Fibroblast of skin of right quadriceps (primary cell): Measurements from ENCODE around the gene CPEB3.
"Not testable (repeated sequence)": the region's sequence is repeated elsewhere in the genome, so short reads cannot be mapped to it uniquely, and the experiment has no call there.

Experiments used
- DNase-seq: peaks from one replicate; pipeline ENCODE4 v3.0.0-alpha.2; 2013

CPEB3 gene

DNA sequence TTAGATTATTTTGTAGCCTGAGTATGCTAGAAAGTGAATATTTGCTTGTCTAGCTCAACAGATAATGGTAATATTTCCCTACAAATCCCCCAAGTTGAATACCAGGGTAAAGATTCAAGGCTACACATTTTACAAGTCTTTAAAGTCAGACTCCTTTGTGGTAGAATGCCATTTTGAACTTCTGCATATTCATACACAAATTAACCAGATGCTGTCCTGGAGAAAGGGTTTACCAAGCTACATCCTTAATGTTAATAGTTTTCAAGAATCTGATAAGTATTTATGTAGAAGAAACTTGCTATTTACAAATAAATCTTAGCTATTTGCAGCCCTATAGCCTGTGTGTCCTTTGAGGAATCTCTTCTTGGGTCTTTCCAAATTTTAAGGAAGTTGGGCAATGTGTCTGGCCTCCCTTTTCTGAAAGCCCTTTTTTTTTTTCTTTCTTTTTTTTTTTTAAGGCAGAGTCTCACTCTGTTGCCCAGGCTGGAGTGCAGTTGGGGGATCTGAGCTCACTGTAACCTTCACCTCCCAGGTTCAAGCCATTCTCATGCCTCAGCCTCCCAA is 82.6 kb downstream of the CPEB3 start:
- no peak for DNase-seq

DNA sequence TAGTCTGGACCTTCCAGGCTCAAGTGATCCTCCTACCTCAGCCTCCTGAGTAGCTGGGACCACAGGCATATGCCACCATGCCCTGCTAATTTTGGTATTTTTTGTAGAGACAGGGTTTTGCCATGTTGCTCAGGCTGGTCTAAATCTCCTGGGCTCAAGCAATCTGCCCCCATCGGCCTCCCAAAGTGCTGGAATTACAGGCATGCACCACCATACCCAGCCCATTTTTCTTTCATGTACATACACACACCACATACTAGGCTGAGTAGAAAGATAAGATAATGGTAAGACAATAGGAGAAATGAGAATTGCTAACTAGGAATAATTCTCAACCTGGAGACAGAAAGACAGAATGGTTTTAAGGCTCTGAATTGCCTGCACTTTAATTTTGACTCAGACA is 83.8 kb downstream of the CPEB3 start:
- DNase-seq: no peak

DNA sequence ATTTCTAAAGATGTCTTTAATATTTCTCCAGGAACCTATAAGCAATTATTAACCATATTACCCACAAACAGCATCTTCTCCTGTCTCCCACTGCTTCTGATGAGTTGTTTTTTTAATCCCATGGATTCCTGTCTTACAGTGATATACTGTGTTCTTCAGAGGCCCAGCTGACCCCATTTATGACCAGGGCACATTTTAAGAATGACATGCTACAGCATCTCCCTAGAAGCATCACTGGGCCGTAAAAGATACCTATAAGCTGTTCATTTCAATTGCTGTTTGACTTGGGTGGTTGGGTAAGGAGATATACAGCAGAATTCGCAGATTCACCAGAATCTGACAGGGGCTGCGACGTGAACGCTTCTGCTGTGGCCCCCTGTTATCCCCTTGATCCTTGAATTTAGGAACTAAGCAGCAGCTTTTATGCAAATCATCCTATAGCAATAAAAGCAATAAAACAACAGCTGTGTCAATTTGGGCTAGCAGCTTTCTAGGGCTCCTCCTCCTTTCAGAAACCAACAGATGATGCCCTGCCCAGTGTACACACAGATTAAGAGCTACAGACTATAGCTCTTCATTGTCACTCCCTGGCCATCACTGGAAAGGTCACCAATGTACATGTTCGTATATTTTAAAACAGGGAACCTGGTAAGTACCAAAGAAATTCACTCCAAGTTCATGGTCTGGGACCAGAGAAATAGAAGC is 86.8 kb downstream of the CPEB3 start:
- no peak for DNase-seq

DNA sequence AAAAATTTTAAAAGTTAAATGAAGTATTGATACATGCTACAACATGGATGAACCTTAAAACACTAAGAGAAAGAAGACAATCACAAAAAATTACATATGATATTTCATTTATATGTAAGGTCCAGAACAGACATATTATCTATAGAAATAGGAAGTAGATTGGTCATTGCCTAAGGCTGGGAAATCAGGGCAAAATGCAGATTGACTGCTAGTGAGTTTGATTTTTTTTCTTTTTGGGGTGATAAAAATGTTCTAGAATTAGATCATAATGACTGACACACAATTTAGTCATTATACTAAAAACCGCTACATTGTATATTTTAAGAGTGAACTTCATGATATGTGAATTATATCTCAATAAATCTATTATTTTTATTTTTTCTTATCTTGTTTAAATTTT is 88.3 kb downstream of the CPEB3 start:
- no peak for DNase-seq

DNA sequence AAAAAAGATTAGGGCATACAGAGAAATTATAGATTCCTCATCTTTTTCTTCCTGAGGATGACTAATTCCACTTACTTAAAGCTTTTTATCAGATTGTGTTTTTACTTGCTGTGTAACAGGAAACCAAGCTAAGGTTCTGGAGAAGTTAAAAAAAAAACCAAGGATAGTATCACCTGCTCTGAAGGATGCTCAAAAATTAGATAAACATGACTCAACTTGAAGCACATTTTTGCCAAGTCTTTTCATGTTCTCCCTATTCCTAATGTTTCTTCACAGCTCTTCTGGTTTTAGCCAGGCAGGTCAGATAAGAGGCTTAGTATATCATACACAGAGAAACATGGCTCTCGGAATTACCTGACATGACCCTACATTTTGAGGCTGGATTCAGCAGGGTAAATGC is 90.3 kb downstream of the CPEB3 start:
- DNase-seq: no peak

DNA sequence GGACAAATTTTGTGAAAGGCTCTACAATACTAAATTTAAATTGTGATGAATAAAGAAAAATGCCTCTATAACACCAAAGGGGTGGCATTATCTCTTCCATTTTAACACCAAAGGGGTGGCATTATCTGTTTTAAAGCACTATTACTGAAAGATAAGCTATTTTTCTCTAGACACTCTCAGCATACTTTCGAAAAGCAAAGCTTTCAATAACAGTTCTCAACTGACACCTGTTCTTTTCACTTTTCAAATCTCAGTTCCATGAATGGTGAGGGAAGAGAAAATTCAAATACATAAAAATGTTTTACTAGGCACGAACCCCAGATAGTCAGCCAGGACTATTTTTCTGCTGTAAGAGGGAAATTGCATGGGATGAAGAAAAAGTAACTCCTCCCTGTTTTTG is 103.8 kb downstream of the CPEB3 start:
- DNase-seq: no peak

DNA sequence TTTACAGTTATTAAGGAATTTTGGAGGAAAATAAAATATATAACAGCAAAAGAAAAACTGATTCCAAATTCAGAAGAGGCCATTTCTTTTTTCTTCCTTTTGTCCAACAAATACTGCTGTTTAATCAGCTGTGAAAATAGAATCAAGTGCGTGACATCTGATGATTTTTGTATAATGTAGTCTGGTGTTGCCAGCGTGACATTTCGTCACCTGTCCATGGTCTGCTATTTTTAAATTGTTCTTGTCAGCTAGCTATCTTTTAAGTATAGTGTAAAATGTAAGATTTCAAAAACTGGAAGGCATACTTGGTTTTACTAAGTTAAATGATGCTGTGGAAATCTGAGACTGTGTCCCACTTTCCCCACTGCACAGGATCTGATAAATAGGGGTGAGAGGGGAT is 105.9 kb downstream of the CPEB3 start:
- DNase-seq: no peak

DNA sequence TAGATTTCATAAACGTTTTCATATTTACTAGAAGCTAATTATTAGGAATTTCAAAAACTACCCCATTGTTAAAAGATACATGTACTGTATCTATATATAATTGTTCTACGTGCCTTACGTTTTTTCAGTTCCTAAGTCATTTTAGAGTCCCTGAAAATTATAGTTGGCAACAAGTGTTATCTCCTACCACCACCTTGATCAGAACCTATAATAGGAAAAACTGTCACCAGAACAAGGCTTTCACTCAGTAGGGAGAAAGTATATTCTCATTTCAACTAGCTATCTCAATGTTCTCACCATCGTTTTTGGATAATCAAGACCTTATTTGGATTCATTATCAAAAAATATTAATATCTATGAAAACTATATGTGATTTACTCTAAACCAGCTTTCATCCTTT is 107.7 kb downstream of the CPEB3 start:
- DNase-seq: no peak

DNA sequence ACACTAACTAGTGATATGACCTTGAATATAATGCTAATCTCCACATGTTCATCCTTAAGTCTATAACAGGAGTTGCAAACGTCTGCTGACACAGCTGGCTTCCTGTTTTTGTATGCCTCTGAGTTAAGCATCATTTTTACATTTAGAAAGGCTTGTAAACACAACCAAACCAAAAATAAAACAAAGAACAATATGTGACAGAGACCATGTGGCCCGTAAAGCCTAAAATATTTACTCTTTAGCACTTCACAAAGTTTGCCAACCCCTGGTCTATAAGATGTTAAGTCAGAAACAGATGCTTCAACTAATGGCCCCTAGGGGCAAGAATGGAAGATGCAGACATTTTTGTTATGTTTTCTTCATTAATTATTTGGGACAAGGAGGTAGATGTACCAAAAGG is 109.3 kb downstream of the CPEB3 start:
- no peak for DNase-seq

DNA sequence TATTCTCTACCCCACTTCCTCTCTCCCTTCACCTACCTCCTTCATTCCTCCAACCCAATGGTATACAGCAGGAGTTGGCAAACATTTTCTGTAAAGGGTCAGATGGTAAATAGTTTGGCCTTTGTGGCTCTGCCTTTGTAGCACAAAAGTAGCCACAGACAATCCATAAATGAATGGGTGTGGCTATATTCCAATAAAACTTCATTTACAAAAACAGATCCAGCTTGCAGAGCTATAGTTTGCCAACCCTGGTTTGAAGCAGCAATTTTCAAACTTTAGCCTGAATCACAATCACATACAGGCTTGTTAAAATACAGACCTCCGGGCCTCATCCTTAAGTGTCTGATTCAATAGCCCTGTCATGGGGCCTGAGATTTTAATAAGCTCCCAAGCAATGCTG is 110.5 kb downstream of the CPEB3 start:
- no peak for DNase-seq

DNA sequence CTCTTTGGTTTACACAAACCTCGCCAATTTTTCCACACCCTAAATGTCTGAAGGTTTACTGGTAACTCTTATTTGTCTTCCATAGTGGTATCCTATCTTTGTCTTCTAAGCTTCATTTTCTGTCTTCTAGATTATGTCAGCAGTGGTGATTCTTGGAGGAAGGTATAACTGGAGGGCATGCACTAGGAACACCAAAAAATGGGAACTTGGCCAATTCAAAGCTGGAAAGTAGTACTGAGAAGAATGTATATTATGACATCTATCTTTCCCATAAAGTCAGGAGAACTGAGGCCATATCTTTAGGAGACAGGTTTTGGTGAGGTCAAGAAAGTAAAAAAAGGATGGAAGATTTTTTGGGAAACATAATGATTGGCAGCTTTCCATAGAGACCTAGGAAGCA is 113.3 kb downstream of the CPEB3 start:
- DNase-seq: no peak

DNA sequence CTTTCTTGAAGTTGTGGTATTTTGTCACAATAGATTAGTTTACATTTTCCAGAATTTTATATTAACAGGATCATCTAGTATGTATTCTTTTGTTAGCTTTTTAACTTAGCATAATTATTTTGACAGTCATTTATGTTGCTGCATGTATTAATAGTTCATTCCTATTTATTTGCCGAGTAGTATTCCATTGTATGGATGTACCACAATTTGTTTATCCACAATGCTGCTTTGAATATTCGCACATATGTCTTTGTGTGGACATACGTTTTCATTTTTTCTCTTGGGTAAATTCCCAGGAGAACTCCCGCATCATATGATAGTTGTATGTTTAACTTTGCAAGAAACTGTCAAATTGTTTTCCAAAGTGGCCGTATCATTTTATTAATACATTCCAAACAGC is 115.7 kb downstream of the CPEB3 start:
- DNase-seq: no peak

DNA sequence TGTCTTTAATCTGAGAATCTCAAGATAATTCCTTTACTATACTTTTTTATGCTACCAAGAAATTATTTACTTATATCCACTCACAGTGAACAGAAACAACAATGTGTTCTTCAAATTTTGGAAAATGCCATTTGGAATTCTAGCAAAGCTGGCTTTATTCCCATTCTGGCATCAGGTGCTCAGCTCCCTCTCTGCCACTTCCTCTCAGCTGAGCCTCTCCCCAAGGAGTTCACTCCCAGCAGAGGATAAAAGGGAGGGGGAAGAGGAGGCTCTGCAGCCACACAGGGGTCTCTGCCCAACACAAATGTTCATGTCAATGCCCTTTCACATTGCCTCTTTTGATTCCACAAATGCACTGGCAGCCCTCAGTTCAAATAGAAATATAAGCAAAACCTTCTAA is 116.9 kb downstream of the CPEB3 start:
- no peak for DNase-seq

DNA sequence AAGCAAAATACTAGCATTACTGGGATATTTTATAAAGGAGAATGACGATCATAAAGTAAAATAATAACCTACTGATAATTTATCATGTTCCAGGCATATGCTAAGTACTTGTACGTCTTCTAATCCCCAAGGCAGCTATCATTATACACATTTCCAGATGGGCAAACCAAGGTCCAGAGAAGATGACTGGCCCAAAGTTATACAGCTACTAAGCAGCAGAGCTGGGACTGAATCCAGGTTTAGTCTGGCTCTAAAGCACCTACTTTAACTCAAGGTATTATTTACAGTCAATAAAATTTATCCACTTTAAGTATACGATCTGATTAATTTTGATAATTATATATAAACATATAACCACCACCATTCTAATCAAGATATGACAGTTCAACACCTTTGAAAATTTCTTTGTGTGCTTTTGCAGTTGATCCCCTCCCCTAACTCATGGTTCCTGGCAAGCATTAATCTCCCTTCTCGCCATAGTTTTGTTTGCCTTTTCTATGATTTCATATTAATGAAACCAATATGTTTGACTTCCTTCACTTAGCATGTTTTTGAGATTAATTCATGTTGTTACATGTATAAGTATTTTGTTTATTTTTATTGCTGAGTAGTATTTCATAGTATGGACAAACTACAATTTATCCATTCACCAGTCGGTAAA is 126.7 kb downstream of the CPEB3 start:
- DNase-seq: peak; percentile 7

DNA sequence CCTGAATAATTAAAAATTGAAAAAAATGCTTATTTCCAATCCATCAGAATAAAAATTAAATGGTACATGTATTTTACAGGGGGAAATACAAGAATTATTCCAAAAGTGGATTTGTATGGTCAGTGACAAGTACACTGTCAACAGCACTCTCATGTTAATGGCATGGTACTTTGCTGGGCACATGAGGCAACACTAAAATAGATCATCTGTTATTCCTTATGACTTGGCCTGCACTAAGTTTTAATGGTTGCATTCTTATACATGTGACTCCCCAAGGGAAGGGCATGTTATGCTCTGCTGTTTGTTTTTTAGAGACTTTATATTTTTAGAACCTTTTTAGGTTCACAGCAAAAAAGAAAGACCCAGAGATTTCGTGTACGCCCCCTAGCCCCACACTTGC is 128.3 kb downstream of the CPEB3 start:
- no peak for DNase-seq

DNA sequence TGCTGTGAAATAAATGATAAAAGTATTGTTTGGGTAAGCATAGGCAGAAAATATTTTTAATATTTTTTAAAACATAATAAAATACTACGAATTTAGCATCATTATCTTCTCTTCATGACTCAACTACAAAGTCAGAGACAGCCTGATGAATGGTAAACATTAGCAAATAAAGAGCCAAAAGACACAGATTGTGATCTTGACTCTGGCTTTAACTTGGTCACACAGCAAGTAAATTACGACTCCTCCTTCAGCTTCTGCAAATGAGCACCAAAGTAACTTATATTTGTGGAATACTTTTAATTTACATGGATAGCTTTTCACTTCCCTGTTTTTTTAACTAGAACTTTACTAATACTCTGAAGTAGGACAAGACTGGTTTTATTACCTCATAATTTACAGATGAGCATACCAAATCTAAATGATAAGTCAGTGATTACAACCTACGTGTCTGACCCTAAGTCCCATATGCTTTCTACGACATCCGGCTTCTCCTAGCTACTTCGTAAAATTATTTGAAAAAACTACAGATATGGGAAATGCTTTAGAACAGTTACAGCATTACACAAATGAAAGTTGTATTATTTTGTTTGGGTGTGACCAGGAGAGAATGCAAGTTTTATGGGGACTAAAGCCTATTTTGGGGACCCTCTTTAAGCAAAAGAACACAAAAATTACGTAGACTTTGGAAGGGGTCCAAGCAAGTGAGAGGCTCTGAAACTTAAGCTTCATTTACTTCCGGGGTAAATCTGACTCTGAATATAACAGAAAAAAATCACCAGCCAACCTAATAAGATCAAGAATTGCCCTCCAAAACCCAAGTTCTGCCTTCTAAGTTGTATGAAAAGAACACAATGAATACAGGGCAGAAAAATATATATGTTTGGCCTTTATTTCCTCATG is 133.8 kb downstream of the CPEB3 start:
- no peak for DNase-seq

DNA sequence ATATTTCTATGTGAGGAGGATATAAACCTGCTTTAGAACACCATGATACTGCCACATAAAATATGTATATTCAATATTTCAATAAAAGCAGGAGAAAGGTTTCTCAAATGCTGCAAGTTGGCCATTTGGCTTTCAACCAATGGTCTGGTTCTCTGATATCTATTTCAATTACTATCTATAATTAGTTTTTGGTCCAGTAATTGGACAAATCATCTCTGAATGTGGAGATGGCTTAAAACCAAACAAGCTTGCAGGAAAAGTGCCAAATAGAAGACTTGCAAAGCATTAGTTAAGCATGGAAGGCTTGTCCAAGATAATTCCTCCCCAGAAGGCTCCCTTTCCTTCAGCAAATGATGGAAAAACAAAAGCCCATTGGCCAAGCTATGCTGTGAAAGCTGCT is 140.1 kb downstream of the CPEB3 start:
- DNase-seq: no peak

DNA sequence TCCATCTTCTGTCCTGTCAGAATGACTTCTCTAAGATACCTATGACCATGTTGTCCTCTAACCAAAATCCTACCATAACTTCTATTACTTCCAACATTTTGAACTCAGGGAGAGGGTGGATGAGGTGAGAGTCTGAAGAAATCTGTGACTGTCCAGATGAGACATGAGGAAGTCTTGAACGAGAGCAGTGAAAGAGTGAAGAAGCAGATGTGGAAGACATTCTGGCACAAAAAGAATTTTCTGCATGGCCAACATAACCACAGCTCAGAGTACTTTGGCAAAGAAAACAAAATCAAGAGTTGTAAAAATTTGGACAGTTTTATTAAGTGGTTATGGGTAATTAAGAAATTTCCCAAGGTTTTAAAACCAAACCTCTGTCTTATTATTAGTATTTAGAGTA is 141.6 kb downstream of the CPEB3 start:
- DNase-seq: no peak

DNA sequence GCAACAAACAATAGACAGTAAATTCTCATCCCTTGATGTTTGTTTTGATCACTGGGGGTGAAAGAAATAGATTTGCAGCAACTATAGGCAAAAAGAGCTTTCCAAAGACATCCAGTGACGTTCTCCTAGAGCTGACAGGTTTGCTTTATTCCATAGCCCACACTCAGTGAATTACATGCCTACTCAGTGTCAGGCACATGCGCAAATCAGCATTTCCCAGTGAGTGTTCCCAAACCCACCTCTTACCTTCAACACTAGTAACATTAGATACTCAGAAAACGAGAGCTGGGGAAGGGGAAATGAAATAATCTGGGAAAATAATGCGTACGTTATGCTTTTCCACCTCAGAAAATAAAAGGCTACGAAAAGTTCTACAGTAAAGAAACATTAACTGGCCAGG is 144.1 kb downstream of the CPEB3 start:
- no peak for DNase-seq

DNA sequence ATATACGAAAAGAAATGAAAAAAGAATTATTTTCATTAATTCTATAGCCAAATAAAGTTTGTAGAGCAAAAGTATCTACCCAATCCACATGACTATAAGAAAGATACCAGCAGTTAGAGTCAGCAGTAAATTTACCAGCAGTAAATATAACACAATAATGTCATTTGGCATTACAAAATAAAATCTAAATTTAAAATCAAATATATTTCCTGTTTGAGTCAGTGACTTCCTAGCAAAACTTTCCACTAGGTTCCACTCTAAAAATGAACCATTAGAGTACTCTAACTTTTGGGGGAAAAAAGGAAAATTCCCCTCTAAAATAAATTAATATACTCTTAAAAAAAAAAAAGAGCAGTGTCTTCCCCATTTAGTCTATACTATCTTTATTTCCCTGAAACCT is 144.8 kb downstream of the CPEB3 start:
- no peak for DNase-seq

DNA sequence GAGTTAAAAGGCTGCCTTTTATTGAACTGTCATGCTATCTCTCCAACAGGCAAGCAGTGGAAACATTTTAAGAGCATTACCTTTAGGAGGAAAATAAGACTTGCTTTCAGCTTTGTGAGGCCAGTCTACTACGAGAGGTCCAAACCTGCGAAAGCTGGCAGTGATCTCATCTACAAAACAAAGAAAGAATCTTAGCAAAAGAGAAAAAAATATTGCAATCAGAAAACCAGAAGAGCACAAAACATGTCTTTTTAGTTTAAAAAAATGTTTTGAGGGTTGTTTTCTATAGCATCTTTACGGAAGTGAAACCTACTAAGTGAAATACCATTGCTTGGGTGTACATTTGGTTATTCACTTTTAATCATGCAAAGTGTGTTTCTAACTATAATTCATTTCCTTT is 147.9 kb downstream of the CPEB3 start:
- DNase-seq: no peak

DNA sequence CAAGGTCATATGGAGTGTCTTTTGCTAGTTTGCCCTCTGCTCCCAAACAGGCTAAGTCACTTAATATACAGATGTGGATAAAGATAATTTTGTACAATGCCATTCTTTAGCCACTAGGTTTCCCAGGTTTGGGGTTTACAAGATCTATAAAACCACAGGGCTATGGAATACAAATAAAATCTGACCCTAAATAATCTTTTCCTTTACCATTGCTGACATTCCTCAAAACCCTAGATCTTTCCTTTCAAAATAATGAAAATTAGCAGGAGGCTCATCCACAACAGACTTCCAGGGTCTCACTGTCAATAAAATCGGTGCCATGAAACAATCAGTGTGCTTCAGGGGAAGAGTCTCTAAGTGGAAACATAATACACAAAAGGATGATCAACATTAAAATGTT is 148.4 kb downstream of the CPEB3 start:
- DNase-seq: no peak

DNA sequence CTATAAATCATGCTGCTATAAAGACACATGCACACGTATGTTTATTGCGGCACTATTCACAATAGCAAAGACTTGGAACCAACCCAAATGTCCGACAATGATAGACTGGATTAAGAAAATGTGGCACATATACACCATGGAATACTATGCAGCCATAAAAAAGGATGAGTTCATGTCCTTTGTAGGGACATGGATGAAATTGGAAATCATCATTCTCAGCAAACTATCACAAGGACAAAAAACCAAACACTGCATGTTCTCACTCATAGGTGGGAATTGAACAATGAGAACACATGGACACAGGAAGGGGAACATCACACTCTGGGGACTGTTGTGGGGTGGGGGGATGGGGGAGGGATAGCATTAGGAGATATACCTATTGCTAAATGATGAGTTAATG is 149.7 kb downstream of the CPEB3 start:
- DNase-seq: not testable (repeated sequence)

DNA sequence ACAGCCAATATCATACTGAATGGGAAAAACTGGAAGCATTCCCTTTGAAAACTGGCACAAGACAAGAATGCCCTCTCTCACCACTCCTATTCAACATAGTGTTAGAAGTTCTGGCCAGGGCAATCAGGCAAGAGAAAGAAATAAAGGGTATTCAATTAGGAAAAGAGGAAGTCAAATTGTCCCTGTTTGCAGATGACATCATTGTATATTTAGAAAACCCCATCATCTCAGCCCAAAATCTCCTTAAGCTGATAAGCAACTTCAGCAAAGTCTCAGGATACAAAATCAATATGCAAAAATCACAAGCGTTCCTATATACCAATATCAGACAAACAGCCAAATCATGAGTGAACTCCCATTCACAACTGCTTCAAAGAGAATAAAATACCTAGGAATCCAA is 156.8 kb downstream of the CPEB3 start:
- DNase-seq: not testable (repeated sequence)
